Measurements from ENCODE around the gene PRM2. TPM values are rescaled to one million over a fixed set of nuclear protein-coding genes. Genes with fewer than 3 reads are reported as not detected.

The PRM2 gene
- total RNA-seq, 1 donor from 2014 or later: not detected

GRCh38 chr16:11276896-11277593 lies 765 bp upstream of the PRM2 start:
- Histone ChIP-seq H3K36me3 (no peaks in the 10 kb centered on the region), H3K9me3 (no peaks in the 10 kb centered on the region), H3K4me3 (no peak overlapping the region), H3K27me3 (no peaks in the 10 kb centered on the region), H3K27ac (no peak overlapping the region), H3K4me1 (no peaks in the 10 kb centered on the region)
- intact Hi-C loops (cut with DNase I): no loop called here
- no peak for TF ChIP-seq POLR2AphosphoS5 (IDR thresholded peaks at IDR 0.05; ENCODE audit: insufficient read depth in 1 of 2, low read depth in 1 of 2)
- TF ChIP-seq POLR2A (IDR thresholded peaks at IDR 0.05): no peak
- TF ChIP-seq CTCF (IDR thresholded peaks at IDR 0.05): no peak
- no peak for DNase-seq (ENCODE audit: extremely low spot score in 2 of 2)

- Histone ChIP-seq H3K4me1 (no peaks in the 10 kb centered on the region), H3K36me3 (no peaks in the 10 kb centered on the region), H3K27me3 (no peaks in the 10 kb centered on the region), H3K27ac (no peak overlapping the region), H3K4me3 (no peak overlapping the region), H3K9me3 (no peaks in the 10 kb centered on the region)
- TF ChIP-seq POLR2AphosphoS5 (IDR thresholded peaks at IDR 0.05; ENCODE audit: insufficient read depth in 1 of 2, low read depth in 1 of 2) (no peak), POLR2A (IDR thresholded peaks at IDR 0.05) (no peak), CTCF (IDR thresholded peaks at IDR 0.05) (no peak)
- intact Hi-C loops (cut with DNase I): no loop called here
- no peak for DNase-seq (ENCODE audit: extremely low spot score in 2 of 2)
Measured at GRCh38 chr16:11274964-11275363, 1.3 kb downstream of the PRM2 start.

GRCh38 chr16:11273721-11274324 lies 2.5 kb downstream of the PRM2 start:
- TF ChIP-seq POLR2AphosphoS5 (IDR thresholded peaks at IDR 0.05; ENCODE audit: insufficient read depth in 1 of 2, low read depth in 1 of 2) (no peak), POLR2A (IDR thresholded peaks at IDR 0.05) (no peak), CTCF (IDR thresholded peaks at IDR 0.05) (no peak)
- intact Hi-C loops (cut with DNase I): no loop called here
- Histone ChIP-seq H3K9me3 (no peaks in the 10 kb centered on the region), H3K27ac (no peak overlapping the region), H3K4me1 (no peaks in the 10 kb centered on the region), H3K4me3 (no peak overlapping the region), H3K36me3 (no peaks in the 10 kb centered on the region), H3K27me3 (no peaks in the 10 kb centered on the region)
- DNase-seq (ENCODE audit: extremely low spot score in 2 of 2): no peak

GRCh38 chr16:11272921-11273720 lies 3.2 kb downstream of the PRM2 start, which contains the start of gene PRM3:
Gene PRM3 (minus strand): TSS chr16:11273629. CDS start chr16:11273595, 34 bp downstream.
- Histone ChIP-seq H3K4me3 (no peak within 1 kb of the TSS), H3K36me3 (no peaks in the 10 kb centered on the region), H3K27ac (no peak within 1 kb of the TSS), H3K27me3 (no peaks in the 10 kb centered on the region), H3K4me1 (no peaks in the 10 kb centered on the region), H3K9me3 (no peaks in the 10 kb centered on the region)
- intact Hi-C loops (cut with DNase I): no loop called here
- TF ChIP-seq CTCF (IDR thresholded peaks at IDR 0.05) (no peak), POLR2A (IDR thresholded peaks at IDR 0.05) (no peak), POLR2AphosphoS5 (IDR thresholded peaks at IDR 0.05; ENCODE audit: insufficient read depth in 1 of 2, low read depth in 1 of 2) (no peak)
- no peak for DNase-seq (ENCODE audit: extremely low spot score in 2 of 2)
